ENCODE data around the gene ZFHX3.

The ZFHX3 gene

DNA sequence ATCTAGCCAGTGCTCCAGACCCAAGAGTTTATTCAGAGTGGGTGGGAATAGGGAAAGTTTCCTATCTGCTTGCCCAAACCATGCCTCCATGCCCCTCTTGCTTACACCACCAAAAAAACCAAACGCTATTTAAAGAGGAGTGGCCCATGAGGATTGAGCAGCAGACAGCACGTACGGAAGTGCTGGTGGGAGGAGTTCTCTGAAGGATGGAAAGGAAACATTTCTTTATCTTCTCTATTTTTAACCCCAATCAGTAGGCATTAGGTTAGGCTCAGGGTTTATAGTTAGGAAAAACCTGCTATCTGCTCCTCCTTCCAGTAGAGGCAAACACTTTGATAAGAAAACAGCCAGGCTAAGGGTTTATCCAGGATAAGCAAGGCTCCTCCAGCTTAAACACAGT is 235.3 kb downstream of the ZFHX3 start:
- in situ Hi-C loops (cut with MboI; ENCODE audit: low sequenced_read_pairs): no loop called here

DNA sequence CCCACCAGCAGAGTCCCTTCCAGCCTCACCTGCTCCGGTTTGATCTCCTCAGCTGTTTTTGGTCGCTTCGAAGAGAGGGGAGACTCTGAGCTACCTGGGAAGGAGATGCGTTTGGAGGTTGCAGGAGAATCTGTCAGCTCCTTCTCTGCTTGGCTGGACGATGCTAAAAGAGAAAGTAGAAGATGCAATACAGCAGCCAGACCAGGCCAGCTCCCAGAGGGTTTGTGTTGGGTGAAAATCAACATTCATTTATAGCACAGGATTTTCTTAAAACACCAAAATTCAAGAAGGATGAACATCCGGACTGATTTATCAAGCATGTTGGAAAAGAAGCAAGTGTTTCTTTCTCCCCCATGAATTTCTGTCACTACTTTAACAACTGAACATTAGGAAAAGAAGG is 236.1 kb downstream of the ZFHX3 start:
- in situ Hi-C loops (cut with MboI; ENCODE audit: low sequenced_read_pairs): no loop called here

DNA sequence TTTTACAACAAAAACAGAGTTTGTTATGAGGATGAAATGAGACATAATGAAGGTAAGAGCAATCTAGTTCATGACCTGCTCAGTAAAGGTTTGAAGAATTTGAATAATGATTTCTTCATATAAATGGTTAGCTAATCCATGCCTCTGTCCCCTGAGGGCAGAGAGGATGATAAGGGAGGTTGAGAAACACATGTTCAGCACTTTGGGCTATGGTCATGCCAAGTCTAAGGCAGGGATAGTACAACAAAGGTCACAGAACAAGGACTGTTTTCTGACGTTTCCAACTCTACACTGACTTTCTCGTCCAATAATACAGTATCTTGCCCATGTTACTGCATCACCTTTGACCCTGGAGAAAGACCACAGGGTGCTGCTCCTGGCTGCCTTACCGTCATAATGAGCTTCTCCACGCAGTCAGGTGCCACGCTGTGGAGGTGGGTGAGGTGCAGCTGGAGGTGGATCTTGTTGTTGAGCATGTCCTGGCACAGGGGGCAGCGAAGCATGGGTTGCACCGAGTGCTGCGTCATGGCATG is 236.7 kb downstream of the ZFHX3 start:
- in situ Hi-C loops (cut with MboI; ENCODE audit: low sequenced_read_pairs): no loop called here

DNA sequence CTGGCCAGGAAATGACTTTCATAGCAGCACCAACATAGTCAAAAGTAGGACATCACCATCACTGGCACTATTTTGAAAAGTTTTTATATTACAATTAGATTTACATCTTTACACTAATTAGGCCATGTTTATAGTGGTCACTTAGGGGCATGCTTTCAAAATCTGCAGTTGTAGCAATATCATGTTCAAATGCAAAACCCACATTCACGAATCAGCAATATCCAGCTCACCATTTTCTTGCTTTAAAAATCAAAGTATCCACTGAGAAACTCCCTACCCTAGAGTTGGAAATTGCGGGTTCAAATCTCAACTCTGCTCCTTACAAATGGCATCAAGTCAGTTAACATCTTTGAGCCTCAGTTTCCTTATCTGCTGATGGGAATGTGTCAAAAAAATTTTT is 237.4 kb downstream of the ZFHX3 start:
- in situ Hi-C loops (cut with MboI; ENCODE audit: low sequenced_read_pairs): no loop called here

DNA sequence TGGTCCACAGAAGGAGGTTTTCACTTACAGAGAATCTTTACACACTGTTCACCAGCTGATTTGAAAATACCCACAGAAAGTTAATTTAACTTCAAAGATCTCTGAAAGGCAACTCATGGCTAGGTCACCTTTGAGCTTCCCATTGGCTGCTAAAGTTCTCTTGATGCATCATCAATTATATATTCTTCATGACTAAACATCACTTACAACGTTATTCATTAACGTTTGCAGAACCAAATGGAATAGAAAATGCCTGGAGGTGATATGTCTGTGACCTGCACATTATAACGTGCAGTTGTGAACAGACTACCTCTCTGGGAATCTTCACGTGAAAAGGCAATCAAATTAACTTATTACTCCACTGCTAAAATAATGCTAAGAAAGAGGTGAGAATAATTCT is 238.5 kb downstream of the ZFHX3 start:
- in situ Hi-C loops (cut with MboI; ENCODE audit: low sequenced_read_pairs): no loop called here

DNA sequence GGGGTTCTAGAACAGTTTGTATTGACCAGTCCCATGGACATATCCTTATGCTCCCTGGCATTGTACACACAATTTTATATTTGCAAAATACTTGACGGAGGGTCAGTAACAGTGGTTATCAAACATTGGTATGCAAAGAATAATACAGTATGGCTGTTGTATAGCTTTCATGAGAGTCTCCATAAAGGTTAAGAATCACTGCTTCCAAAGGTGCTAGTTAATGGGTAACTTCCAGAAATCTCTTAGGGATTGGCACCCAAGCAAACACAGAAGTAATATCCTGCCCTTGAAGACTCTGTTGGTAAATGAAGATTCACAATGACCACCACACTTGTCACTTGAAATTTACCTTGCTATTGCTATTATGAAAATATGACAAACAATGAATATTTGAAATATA is 239.2 kb downstream of the ZFHX3 start:
- in situ Hi-C loops (cut with MboI; ENCODE audit: low sequenced_read_pairs): no loop called here

DNA sequence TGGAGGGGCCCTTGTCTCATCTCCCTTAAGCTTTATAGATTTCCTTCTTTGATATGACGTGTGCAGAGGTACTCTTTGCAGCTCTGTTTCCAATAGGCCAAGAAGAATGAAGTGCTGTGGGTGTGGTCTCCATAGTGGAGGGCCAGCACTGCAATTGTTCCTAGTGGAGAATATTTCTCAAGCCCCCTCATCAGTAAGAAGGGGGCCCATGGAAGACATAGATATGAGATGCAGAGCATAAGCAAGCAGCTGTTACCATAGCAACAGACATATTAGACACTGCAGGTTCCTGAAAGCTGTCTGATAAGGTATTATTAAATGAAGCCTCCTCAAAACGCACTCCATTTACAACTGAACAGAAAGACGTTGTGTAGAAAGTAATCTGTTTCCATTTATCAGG is 240.7 kb downstream of the ZFHX3 start:
- in situ Hi-C loops (cut with MboI; ENCODE audit: low sequenced_read_pairs): no loop called here

DNA sequence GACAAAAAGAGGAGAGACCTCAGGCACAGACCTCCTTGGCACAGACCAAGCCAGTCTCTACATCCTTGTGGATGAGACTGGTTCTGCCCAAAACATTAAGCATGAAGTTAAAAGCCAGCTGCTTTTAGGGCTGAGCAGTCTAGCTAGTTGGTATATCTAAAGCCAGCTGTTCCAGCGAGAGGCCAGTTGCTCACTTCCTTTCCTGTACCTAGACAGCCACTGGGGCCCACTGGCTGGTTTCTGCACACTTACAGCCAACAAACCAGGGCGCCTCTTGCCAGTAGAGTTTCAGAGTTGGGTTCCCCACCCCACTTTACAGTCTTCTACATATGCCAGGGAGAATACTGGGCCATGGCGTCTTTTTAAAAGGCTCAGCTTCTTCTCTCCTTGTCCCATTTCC is 242.4 kb downstream of the ZFHX3 start:
- in situ Hi-C loops (cut with MboI; ENCODE audit: low sequenced_read_pairs): no loop called here

DNA sequence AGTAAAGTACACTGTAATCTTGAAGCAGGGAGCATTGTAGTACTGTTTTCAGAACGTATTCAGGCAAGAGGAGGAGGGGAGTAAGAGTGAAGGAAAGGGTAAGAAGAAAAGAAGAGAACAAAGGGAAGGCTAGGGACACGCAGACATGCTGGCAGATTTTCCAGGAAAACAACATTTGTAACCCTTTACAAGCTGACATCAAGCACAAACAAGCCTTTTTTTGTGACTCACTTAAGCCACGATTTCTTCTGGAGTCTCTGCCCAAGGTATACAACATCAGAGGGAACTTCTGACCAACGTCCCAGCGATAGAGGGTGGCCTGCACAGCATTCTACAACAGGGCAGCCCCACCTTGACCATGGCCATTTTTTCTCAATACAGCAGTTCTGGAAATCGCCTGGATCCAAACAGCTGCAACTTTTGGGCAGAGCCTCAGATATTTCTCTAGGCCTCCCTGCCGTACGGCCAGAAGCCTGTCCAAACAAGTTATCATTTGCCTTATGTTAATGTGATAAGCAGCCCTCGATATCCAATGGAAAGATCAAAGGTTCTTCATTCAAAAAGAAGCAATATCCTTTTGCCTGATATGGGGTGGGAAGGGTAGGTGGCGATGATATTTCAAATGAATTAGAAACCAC is 247.3 kb downstream of the ZFHX3 start:
- in situ Hi-C loops (cut with MboI; ENCODE audit: low sequenced_read_pairs): no loop called here

DNA sequence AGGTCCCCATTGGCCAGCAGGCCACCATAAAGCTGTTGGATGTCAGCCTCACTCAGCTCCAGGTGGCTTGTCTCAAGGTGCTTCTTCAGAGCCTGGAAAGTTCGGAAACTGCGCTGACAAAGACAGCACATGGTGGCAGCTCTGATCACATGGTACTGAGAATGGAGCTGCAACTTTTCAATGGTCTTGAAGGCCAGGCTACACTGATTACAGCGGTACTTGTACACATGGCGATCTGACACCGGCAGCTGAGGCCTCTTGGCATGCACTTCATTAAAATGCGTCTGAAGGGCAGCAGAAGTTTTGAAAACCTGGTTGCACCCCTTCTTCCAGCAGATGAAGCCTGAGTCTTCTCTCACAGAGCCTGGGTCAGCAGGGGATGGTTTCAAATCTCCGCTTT is 249.7 kb downstream of the ZFHX3 start:
- in situ Hi-C loops (cut with MboI; ENCODE audit: low sequenced_read_pairs): no loop called here

DNA sequence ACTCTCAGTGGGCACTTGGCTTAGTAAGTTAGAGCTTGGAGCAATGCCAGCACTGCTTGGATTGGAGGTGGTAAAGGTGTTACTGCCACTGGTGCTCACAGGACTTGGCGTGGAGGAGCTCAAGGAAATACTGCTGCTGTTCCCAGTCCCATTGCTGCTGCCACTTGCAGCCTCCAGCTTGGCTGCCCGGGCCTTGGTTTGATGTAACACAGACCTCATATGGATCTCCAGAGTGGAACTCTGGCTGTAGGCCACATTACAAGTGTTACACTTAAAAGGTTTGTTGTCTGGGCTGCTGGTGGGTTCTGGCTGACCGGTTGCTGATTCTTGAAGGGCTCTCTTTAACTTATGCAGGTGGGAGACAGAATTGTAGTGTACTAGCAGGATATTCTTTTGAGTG is 250.3 kb downstream of the ZFHX3 start:
- in situ Hi-C loops (cut with MboI; ENCODE audit: low sequenced_read_pairs): no loop called here

DNA sequence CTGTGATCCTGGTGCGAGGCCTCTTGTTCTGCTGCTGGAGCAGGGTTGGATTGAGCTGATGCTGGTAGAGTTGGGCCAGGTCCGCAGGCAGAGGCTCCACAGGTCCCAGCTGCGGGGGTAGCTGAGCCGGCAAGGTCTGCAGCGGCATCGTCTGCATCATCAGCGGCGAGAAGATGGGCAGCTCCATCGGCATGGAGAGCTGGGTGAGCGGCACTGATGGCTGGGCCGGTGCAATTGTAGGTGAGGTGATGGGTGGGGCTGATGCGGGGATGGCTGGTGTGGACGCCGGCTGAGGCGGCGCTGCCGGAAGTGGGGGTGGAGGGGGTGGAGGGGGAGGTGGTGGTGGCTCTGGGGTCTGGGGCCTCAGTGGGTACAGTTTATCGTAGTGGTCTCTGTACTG is 251.7 kb downstream of the ZFHX3 start:
- in situ Hi-C loops (cut with MboI; ENCODE audit: low sequenced_read_pairs): no loop called here

DNA sequence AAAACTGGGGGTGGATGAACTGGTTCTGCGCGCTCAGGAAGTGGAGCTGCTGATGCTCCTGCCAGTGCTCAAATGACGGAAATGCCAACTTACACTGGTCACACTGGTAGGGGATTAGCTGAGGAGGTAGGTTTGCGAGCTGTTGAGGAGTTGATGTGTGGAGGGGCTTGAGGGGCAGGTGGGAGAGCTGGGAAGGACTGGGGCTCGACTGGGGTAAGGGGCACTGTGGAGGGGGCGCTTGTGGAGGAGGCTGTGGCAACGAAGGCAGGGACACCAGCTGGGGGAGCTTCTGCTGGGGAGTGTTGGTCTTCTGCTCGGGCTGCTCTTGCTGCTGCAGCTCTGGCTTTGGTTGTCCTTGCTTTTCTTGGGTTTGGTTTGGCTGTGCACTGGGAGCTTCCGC is 252.9 kb downstream of the ZFHX3 start:
- in situ Hi-C loops (cut with MboI; ENCODE audit: low sequenced_read_pairs): no loop called here

DNA sequence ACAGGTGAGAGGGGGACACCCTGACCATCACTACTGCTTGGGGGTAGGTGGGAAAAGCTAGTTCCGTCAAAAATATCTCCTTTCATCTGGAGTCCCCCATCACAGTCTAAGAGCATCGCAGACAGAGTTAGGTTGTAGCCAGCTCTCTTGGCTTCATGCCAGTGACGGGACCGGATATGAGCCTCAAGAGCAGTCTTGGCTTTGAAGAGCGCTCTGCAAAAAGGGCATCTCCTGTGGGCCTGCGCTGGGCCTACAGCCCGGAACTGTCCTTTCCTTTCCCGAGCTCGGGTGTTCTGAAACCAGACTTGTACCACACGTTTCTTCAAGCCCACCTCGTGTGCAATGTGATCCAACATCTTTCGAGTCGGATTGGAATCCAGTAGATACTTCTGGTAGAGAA is 253.6 kb downstream of the ZFHX3 start:
- in situ Hi-C loops (cut with MboI; ENCODE audit: low sequenced_read_pairs): no loop called here

DNA sequence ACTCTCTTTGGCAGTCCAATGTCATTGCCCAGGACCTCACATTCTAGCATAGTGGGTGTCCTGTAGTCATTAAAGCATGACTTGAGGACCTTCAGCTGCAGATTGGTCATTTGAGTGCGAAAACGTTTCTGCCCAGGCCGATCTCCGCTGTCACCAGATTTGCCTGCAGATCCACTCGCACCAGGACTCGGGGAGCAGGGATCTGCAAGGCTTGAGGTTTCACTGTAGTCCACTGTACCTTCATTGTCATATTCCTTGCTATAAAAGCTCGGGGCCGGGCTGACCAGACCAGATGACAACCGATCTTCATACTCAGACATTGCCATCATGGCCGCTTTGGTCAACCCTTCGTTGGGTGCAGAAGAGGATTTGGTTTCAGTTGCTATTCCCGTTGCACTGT is 254.2 kb downstream of the ZFHX3 start:
- in situ Hi-C loops (cut with MboI; ENCODE audit: low sequenced_read_pairs): no loop called here

DNA sequence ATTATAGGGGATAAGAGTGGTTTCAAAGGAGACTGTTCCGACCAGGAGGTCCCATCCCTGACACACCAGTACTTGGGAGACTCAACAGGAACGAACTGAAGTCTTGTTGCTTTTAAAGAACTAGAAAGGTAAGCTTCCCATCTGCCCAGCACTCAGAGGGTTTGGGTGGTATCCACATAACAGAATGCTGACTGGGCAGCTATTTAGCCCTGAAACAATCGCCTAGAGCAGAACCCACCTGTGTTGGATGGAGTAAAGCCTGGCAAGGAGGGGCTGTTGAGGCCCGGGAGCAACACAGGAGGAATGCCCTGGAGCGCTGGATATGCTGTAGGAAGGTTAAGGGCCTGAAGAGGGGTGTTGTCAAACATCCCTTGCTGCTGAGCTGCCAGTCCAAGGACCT is 254.9 kb downstream of the ZFHX3 start:
- in situ Hi-C loops (cut with MboI; ENCODE audit: low sequenced_read_pairs): no loop called here

DNA sequence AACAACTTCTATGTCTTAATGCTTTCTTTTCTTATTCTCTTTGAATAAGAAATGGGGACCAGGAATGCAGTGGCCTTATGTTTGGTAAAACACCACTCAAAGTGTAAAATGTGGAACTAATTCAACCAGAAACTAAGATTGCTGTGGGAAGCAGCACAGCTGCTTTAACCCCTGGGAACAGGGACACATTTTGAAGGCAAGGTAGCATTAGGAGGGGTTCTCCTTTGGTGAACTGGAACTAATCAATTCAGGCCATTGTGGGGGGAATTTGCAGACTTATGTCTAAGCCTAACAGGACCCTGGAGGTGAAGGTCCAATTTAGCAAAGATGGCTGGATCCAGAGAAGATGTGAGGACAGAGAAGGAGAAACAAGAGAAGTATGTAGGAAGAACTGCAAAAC is 256.1 kb downstream of the ZFHX3 start:
- in situ Hi-C loops (cut with MboI; ENCODE audit: low sequenced_read_pairs): no loop called here

DNA sequence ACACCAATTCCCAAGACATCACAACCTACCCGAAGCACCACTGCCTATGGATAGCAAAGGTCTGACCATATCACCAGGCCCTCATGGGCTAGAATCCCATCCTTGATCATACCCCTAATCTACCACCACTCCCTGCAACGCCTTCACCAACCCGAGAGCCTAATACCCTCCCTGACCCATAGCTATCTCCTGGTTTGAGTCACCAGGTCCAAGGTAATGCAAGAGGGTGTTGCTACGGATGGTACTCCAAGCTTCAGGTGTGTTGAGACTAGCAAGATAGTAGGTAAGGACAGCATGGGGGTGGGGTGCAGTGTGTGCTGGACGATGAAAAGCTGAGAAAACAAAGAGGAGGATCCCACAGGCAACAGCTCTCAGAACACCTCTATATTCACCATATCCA is 258.0 kb downstream of the ZFHX3 start:
- in situ Hi-C loops (cut with MboI; ENCODE audit: low sequenced_read_pairs): no loop called here

DNA sequence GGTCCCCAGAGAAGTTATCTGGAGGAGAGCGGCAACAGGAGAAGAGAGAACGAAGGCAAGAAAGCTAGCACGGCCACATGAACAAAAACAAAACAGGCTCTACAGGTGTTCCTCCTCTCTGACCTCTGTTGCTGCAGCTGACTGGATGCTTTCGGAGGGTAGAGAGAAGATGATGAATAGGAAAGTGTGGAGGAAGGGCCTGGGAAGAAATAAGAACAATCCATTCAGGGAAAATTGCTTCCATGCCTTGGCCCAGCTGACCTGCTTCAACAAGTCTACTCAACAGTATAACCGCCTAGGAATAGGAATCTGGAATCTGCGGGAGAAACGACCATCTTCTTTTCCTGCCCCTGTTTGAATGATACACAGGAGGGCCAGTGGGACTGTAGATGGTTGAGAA is 258.5 kb downstream of the ZFHX3 start:
- in situ Hi-C loops (cut with MboI; ENCODE audit: low sequenced_read_pairs): no loop called here

DNA sequence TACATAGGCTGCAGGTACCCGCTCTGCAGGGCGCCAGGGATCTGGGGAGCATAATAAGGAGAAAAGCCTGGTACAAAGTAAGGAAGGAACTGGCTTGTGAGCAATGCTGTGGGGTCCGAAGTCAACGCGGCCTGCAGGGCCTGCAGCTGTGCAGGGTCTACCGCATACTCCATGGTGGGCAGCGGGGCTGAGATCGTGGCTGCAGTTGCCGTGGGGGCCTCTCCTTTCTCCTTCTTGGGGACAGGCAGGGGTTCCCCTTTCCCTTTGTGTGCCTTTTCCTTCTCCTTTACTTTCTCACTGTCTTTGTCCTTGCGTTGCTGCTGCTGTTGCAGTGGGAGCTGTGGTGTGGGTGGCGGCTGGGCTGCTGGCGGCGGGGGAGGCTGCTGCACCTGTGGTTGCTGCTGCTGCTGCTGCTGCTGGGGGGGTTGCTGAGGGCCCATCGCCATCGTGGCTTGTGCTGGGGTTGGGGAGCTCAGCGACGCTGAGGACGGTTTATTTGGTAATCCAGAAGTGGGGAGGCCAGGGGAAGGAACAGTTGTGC is 259.6 kb downstream of the ZFHX3 start:
- in situ Hi-C loops (cut with MboI; ENCODE audit: low sequenced_read_pairs): no loop called here

DNA sequence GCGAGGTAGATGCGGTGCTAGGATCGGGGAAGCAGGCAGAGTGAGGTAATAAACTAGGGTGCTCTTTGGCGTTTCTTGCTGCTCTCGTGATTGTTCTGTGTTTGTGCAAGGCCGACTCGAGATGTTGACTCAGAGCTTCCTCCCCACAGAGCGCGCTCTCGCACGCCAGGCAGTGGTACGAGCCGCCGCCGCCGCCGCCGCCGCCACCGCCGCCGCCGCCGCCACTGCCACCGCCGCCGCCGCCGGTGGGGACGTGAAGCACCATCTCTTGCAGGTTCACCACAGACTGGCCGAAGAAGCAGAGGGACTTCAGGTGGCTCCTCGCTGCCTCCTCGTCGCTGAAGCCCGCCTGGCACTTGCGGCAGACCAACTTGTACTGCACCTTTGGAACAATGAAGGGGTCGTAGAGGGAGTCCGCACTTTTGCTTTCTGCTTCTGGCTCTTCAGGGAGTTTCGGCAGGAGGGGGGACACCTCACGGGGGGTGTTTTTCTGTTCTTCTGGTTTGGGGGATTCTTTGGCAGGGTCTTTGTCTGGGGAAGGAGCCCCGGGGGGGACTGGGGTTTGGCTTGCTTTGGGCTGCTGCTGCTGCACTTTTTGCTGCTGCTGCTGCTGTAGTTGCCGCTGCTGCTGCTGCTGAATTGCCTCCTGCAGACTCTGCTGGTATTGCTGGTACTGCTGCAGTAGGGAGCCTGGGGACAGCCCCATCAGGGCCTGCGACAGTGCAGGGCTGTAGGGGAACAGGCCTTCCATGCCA is 260.2 kb downstream of the ZFHX3 start:
- in situ Hi-C loops (cut with MboI; ENCODE audit: low sequenced_read_pairs): no loop called here

DNA sequence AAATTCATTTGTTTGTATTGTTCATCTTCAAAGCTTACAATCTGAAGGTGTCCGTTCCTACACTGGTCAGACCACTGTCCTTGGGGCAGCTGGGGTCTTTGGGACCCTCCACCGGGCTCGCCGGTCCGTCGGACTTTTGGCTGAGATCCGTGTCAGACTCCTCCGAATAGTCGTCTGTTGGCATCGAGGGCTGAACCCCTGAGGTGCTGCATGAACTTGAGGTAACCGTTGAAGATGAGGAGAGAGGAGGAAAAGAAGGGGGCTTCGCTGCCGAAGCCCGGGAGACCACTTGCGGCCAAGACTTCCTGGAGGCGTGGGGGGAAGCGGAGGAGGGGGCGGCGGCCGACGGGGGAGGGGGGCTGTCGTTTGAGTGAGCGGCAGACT is 260.8 kb downstream of the ZFHX3 start:
- in situ Hi-C loops (cut with MboI; ENCODE audit: low sequenced_read_pairs): no loop called here
